SH-SY5Y (cell line): ENCODE measurements around the gene STAC.

ENCODE experiments used
- GATA2 ChIP-seq: IDR thresholded peaks from 2 replicates; pipeline ENCODE4 v1.6.1; 2011; ENCODE audit warnings: mild to moderate bottlenecking, low read depth, low read length
- GATA3 ChIP-seq: IDR thresholded peaks from 2 replicates; pipeline ENCODE4 v1.6.1; 2011; ENCODE audit warnings: low read depth, mild to moderate bottlenecking, low read length, moderate library complexity

DNA sequence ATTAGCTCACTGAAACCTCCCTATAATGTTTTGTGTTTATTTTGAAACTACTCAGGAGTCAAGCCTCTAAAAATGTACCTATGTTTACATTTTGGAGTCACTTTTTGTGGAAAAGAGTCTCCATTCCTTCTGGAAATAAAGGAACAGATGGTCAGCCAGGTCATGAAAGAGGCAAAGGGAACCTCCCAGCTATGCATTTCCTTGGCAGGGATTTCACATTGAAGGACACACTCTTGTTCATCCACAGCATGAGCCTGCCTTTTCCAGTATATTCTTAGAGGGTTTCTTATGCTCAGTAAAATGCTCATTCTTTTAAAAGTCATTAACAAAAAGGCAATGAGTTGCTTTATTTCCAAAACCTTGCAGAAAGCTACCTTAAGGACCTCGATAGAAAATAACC lies 20.8 kb downstream of the STAC start:
- TF ChIP-seq GATA2 (no peak), GATA3 (no peak)
